NCI-H187 (cell line): ENCODE data around the gene PRKN.

Source experiments
- DNase-seq, 2 experiments: peaks; one replicate each; lab custom pipeline; 2025; lab: John Stamatoyannopoulos, UW

PRKN gene

GRCh38 chr6:162123797-162124196 is 603.8 kb downstream of the PRKN start:
- no peak for DNase-seq

GRCh38 chr6:162119341-162119740 is 608.2 kb downstream of the PRKN start:
- no peak for DNase-seq

GRCh38 chr6:162118706-162119105 is 608.9 kb downstream of the PRKN start:
- DNase-seq: no peak

- DNase-seq: no peak
Observed at GRCh38 chr6:162116902-162117525, 610.6 kb downstream of the PRKN start.

- DNase-seq: no peak
Observed at GRCh38 chr6:162109480-162110050, 618.0 kb downstream of the PRKN start.

GRCh38 chr6:162108041-162108440 is 619.5 kb downstream of the PRKN start:
- DNase-seq: no peak

GRCh38 chr6:162100096-162100495 is 627.5 kb downstream of the PRKN start:
- no peak for DNase-seq

- DNase-seq: no peak
Observed at GRCh38 chr6:162099685-162100084, 627.9 kb downstream of the PRKN start.

- DNase-seq: no peak
Observed at GRCh38 chr6:162092816-162093502, 634.6 kb downstream of the PRKN start.

- no peak for DNase-seq
Observed at GRCh38 chr6:162090734-162091133, 636.8 kb downstream of the PRKN start.

- no peak for DNase-seq
Observed at GRCh38 chr6:162088091-162088490, 639.5 kb downstream of the PRKN start.

GRCh38 chr6:162085561-162085960 is 642.0 kb downstream of the PRKN start:
- no peak for DNase-seq

- DNase-seq: no peak
Observed at GRCh38 chr6:162082520-162082919, 645.0 kb downstream of the PRKN start.

GRCh38 chr6:162078667-162079066 is 648.9 kb downstream of the PRKN start:
- DNase-seq: no peak

GRCh38 chr6:162078126-162078525 is 649.4 kb downstream of the PRKN start:
- DNase-seq: no peak

- DNase-seq: no peak
Observed at GRCh38 chr6:162076816-162077215, 650.8 kb downstream of the PRKN start.

GRCh38 chr6:162074641-162075275 is 652.8 kb downstream of the PRKN start:
- DNase-seq: no peak

- no peak for DNase-seq
Observed at GRCh38 chr6:162070639-162071038, 656.9 kb downstream of the PRKN start.

- no peak for DNase-seq
Observed at GRCh38 chr6:162069995-162070394, 657.6 kb downstream of the PRKN start.

- no peak for DNase-seq
Observed at GRCh38 chr6:162068340-162068739, 659.2 kb downstream of the PRKN start.

GRCh38 chr6:162063666-162064065 is 663.9 kb downstream of the PRKN start:
- DNase-seq: no peak

GRCh38 chr6:162058281-162058875 is 669.2 kb downstream of the PRKN start:
- no peak for DNase-seq

GRCh38 chr6:162056745-162057144 is 670.8 kb downstream of the PRKN start:
- DNase-seq: no peak
